Activated T-cell treated with anti-CD3 and anti-CD28 coated beads, Interleukin-2, amount 50 U/mL, for 4 hours (primary cell): ENCODE measurements around the gene UBE2S. TPM values are rescaled to one million over a fixed set of nuclear protein-coding genes. Genes with fewer than 3 reads are reported as not detected.

Source experiments
- ATAC-seq, 2 donors: fragments of 200-7000 bp; cut with Tn5 transposase; one replicate each; pipeline ENCODE4 v1.10.0; 2021
- DNase-seq: peaks from one replicate; pipeline ENCODE4 v3.0.0-alpha.2; 2020
- H3K27me3 Mint-ChIP-seq: one replicate; pipeline ENCODE4 v1.8.0; 2021; ENCODE audit warnings: low read depth, mixed read lengths
- H3K36me3 Mint-ChIP-seq: one replicate; pipeline ENCODE4 v1.8.0; 2022; ENCODE audit warnings: mixed read lengths; ENCODE audit not compliant: insufficient read depth
- H3K4me1 Mint-ChIP-seq: one replicate; pipeline ENCODE4 v1.8.0; 2021; ENCODE audit warnings: low read depth, mixed read lengths
- H3K4me3 Mint-ChIP-seq: one replicate; pipeline ENCODE4 v1.8.0; 2021; ENCODE audit warnings: mild to moderate bottlenecking, moderate library complexity, mixed read lengths
- H3K9me3 Mint-ChIP-seq: one replicate; pipeline ENCODE4 v1.8.0; 2021; ENCODE audit warnings: mixed read lengths
- total RNA-seq, 3 donors: library from RNA; stranded (reverse); gene quantifications; one replicate each; pipeline ENCODE4 v1.2.1, GENCODE V29; 2021

UBE2S gene
- total RNA-seq, 3 donors from 2014 or later = 226 to 281 (median 237) TPM

DNA sequence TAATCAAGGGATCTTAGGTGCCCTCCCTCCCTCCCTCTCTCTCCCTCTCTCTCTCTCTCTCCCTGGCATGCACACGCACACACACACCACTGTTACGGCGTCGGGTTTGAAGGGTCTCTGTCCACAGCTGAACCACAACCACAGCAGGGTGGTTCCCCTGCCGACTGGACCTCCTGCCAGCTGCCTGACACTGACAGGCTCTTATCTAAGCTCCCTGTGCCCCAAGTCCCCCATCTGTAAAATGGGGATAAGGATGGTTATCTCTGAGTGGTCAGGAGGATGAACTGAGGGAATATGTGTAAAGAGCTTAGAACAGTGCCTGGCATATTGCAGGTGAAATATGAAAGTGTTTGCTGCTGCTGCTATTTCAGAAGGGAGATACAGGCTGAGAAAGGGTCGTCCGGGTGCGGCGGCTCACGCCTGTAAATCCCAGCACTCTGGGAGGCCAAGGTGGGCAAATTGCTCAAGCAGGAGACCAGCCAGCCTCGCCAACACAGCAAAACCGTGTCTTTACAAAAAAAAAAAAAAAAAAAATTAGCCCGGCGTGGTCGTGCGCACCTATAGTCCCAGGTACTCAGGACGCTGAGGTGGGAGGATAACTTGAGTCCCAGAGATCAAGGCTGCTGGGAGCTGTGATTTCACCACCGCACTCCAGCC is 36.4 kb upstream of the UBE2S start:
- Mint-ChIP-seq H3K36me3 (no peaks in the 10 kb centered on the region), H3K27me3 (peaks cover 59% of the 10 kb centered on the region), H3K9me3 (no peaks in the 10 kb centered on the region), H3K4me1 (peaks cover 22% of the 10 kb centered on the region), H3K4me3 (no peak overlapping the region)
- DNase-seq (no peak), ATAC-seq (no peak)

DNA sequence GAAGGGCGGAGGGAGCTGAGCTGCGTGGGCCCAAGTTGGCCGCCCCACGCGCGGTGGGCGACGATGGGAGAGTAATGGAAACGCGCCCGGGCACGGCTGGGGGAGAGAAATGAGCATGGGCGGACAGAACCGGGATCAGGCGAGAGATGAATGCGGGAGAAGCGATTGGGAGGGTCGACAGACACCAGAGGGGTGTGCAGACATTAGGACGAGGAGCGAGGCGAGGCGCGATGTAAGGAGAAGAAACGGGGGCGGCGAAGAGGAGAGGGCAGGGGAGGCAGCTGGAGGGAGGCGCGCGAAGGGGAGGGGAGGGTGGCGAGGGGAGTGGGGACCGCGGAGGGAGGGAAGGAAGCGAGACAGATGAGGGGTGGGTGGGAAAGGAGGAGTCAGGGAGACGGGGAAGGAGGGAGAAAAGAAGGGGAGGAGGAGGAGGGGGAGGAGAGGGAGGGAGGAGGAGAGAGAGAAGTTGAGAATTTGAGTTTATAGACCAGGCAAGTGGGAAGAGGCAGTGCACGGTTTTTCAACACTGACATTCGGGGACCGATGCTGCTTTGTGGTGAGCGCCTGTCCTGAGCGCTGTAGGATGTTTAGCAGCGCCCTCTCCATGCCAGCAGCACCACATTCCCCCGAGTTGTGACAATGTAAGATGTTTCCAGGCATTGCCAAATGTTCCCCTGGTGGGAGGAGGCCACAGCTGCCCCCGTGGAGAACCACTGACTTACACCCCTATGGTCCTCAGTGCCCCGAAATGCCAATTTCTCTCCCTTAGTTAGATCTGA is 35.6 kb upstream of the UBE2S start, which contains the start of gene SHISA7:
Gene SHISA7 (minus strand): TSS at position 256 of the 779 bp plus-strand sequence. CDS start 437 bp downstream, outside the sequence.
- Mint-ChIP-seq H3K27me3 (peaks cover 67% of the 10 kb centered on the region), H3K9me3 (no peaks in the 10 kb centered on the region), H3K36me3 (no peaks in the 10 kb centered on the region), H3K4me1 (peaks cover 22% of the 10 kb centered on the region), H3K4me3 (peak within 1 kb of the TSS; percentile 26)
- ATAC-seq = no peak
- no peak for DNase-seq

DNA sequence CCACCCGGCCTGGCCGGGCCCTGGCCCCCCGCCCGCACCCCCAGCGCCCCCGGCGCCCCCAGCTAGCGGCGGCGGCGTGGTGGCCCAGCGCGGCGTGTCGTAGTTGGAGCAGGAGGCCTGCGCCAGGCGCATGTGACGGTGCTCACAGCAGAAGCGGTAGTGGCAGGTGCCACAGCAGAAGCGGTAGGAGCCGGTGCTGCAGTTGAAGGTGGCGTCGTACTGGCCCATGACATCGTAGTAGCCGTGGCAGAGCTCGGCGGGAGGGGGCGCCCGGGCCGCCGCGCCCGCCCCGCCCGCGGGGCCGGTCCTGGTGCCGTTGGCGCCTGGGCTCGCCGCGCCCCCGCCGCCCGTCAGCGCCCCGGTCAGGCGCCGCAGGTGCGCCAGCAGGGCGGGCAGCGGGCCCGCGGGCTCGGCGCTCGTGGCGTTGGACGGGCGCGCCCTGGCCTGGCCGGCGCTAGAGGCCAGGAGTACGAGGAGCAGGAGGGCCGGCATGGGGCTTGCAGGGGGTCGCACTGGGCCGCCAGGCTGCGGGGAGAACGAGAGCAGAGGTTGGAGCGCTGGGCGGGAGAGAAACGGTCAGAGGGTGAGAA is 34.9 kb upstream of the UBE2S start:
- no peaks in the 10 kb centered on the region for H3K36me3 Mint-ChIP-seq
- H3K4me3 Mint-ChIP-seq = no peak overlapping the region
- DNase-seq = no peak
- peak; percentile 53 to 55 for ATAC-seq
- peaks cover 22% of the 10 kb centered on the region for H3K4me1 Mint-ChIP-seq
- H3K9me3 Mint-ChIP-seq = no peaks in the 10 kb centered on the region
- peaks cover 71% of the 10 kb centered on the region for H3K27me3 Mint-ChIP-seq

DNA sequence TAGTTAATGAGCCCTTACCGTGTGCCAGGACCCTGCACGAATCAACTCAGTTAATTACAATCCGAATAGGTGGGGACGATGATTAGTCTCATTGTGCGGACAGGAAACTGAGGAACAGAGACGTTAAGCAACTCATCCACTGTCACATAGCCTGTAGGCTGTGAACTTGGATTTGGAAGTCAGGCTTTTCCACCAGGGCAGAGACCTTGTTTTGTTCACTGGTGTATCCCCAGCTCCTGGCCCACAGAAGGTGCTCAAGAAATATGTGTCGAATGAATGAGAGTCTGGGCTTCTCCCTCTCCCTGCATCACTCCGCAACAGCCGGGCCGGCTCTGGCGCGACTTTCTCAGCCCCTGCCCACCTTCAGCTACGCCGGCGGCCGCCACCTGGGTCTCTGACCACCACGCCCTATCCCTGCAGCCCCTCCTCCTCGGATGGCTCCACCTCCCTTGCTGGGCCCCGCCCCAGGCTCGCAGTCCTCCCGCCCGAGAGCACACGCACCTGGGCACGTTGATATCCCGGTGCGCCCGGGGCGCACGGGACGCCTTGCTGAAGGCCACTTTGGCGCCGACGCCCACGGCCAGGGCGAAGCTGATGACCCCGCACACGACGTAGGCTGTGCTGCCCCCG is 34.2 kb upstream of the UBE2S start:
- DNase-seq (no peak), ATAC-seq (peak; percentile 34 to 45)
- no peaks in the 10 kb centered on the region for H3K36me3 Mint-ChIP-seq
- H3K4me3 Mint-ChIP-seq = peak overlapping the region; percentile 7
- H3K9me3 Mint-ChIP-seq = no peaks in the 10 kb centered on the region
- peaks cover 22% of the 10 kb centered on the region for H3K4me1 Mint-ChIP-seq
- peaks cover 77% of the 10 kb centered on the region for H3K27me3 Mint-ChIP-seq

DNA sequence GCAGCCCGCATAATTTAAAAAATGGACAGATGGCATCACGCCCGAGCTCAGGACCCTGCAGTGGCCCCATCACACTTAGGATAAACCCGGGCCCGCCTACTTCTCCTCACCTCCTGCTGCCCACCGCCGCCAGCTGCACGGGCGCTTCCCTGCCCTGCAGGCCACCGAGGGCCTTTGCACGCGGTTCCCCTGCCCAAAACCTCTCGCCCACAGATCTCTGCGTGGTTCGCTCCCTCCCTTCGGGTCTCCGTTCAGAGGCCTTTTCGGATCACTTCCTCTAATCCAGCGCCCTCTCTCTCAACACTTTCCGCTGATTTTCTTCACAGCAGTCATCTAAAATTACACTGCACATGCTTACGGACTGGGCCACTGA is 33.7 kb upstream of the UBE2S start:
- peaks cover 80% of the 10 kb centered on the region for H3K27me3 Mint-ChIP-seq
- peak overlapping the region; percentile 7 for H3K4me3 Mint-ChIP-seq
- no peak for ATAC-seq

DNA sequence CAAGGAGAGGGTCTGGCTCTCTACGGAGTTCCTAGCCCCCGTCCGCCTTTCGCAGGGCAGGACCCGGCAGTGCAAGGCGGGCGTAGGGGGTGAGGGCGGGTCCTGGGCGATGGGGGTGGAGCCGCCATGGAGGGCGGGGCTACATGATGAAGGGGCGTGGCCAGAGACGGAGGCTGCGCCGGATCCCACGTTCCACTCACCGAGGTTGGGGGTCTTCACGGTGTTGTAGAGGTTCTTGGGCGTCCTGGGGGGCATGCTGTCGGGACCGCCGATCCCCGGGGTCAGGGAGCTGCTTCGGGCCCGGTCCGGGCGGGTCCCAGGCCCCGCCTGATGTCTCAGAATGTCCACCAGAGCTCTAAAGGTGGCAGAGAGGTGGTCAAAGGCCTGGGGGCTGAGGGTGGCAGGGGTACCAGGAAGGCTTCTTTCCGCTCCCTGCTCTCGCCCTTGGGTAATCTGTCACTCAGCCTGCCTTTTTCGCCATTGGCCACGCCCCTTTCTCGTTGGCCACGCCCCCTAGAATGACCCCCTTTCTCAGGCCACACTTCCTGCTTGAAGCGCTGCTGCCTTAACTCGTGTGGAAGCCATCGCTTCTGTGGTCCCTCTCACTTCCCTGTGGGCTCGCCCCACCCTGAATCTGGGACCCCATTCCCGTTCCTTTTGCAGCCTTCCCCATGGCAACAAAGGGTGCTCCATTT is 33.0 kb upstream of the UBE2S start:
- Mint-ChIP-seq H3K9me3 (no peaks in the 10 kb centered on the region), H3K4me3 (peak overlapping the region; percentile 0), H3K4me1 (peaks cover 22% of the 10 kb centered on the region), H3K27me3 (peaks cover 74% of the 10 kb centered on the region), H3K36me3 (no peaks in the 10 kb centered on the region)
- DNase-seq (no peak), ATAC-seq (no peak)

More for the DNA sequence above, 33.7 kb upstream of the UBE2S start:
- Mint-ChIP-seq H3K4me1 (peaks cover 22% of the 10 kb centered on the region), H3K9me3 (no peaks in the 10 kb centered on the region), H3K36me3 (no peaks in the 10 kb centered on the region)
- no peak for DNase-seq

DNA sequence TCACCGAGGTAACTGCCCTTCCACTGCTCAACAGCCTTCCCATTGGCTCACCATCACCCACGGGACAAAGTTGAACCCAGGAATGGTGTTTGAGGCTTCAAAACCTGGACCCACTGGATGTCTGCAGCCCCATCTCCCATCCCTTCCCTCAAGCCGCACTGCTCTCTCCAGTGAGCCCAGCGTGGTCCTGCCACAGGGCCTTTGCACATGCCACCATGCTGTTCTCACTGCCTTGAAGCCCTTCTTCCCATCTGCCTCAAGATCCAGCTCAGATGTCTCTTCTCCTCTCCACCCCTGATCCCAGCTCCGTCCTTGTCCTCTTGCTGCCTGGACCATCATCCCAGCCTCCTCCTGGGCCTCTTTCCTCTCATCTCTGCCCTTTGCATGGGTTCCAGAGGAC is 31.5 kb upstream of the UBE2S start:
- Mint-ChIP-seq H3K36me3 (no peaks in the 10 kb centered on the region), H3K9me3 (no peaks in the 10 kb centered on the region), H3K4me1 (peaks cover 22% of the 10 kb centered on the region), H3K4me3 (no peak overlapping the region), H3K27me3 (peaks cover 60% of the 10 kb centered on the region)
- no peak for ATAC-seq
- no peak for DNase-seq

DNA sequence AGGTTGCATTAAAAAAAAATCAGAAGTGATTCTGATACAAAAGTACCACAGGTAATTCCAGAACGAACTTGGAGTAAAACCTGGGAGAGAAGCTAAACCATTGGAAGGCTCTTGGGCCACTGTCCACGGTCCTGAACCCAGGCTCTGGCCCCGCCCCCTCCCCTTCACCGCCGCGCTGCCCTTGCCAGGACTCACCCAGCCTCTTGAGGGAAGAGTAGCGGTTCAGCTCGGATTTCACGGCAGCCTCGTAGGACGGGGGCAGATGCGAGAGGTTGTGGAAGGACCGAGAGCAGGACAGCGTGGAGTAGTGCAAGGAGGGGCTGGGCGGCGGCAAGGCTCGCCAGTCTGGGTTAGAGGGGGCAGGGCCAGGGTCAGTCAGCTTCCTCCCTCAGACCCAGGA is 29.8 kb upstream of the UBE2S start:
- Mint-ChIP-seq H3K4me1 (peaks cover 15% of the 10 kb centered on the region), H3K4me3 (no peak overlapping the region), H3K27me3 (peaks cover 53% of the 10 kb centered on the region), H3K9me3 (no peaks in the 10 kb centered on the region), H3K36me3 (no peaks in the 10 kb centered on the region)
- no peak for DNase-seq
- no peak for ATAC-seq

DNA sequence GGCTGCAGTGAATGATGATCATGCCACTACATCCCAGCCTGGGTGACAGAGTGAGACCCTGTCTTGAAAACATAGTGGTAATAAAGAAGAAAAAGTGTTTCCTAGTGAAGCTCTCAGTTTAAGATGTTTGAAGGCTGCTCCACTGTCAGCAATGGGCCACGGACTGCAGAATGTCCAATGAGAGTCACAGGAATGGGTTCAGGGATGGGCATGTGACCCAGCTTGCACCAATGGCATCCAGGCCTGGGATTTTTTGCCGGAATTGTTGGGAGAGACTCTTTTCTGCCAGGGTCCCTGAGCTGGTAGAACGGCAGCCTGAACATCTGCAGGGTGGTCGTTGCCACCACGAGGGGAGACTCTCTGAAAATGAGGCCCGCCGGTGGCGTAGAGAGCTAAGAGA is 29.3 kb upstream of the UBE2S start:
- H3K4me1 Mint-ChIP-seq = peaks cover 12% of the 10 kb centered on the region
- peaks cover 57% of the 10 kb centered on the region for H3K27me3 Mint-ChIP-seq

DNA sequence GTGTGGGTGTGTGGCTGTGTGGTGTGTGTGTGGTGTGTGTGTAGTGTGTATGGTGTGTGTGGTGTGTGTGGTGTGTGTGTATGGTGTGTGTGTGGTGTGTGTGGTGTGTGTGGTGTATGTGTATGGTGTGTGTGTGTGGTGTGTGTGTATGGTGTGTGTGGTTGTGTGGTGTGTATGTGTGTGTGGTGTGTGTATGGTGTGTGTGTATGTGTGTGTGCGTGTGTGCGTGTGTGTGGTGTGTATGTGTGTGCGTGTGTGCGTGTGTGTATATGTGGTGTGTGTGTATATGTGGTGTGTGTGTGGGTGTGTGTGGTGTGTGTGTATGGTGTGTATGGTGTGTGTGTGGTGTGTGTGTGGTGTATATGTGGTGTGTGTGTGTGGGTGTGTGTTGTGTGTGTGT is 27.4 kb upstream of the UBE2S start:
- Mint-ChIP-seq H3K36me3 (no peaks in the 10 kb centered on the region), H3K9me3 (no peaks in the 10 kb centered on the region), H3K4me1 (no peaks in the 10 kb centered on the region), H3K27me3 (peaks cover 56% of the 10 kb centered on the region), H3K4me3 (no peak overlapping the region)
- DNase-seq (no peak), ATAC-seq (no peak)

More for the DNA sequence above, 29.3 kb upstream of the UBE2S start:
- ATAC-seq = no peak
- no peak for DNase-seq
- Mint-ChIP-seq H3K36me3 (no peaks in the 10 kb centered on the region), H3K9me3 (no peaks in the 10 kb centered on the region), H3K4me3 (no peak overlapping the region)

DNA sequence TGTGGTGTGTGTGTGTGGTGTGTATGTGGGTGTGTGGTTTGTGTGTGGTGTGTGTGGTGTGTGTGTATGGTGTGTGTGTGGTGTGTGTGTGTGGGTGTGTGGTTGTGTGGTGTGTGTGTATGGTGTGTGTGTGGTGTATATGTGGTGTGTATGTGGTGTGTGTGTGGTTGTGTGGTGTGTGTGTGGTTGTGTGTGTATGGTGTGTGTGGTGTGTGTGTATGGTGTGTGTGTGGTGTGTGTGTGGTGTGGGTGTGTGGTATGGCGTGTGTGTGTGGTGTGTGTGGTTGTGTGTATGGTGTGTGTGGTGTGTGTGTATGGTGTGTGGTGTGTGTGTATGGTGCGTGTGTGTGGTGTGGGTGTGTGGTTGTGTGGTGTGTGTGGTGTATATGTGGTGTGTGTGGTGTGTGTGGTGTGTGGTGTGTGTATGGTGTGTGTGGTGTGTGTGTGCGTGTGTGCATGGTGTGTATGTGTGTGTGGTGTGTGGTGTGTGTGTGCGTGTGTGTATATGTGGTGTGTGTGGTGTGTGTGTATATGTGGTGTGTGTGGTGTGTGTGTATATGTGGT is 26.9 kb upstream of the UBE2S start:
- ATAC-seq = no peak
- Mint-ChIP-seq H3K27me3 (peaks cover 56% of the 10 kb centered on the region), H3K4me1 (no peaks in the 10 kb centered on the region)

DNA sequence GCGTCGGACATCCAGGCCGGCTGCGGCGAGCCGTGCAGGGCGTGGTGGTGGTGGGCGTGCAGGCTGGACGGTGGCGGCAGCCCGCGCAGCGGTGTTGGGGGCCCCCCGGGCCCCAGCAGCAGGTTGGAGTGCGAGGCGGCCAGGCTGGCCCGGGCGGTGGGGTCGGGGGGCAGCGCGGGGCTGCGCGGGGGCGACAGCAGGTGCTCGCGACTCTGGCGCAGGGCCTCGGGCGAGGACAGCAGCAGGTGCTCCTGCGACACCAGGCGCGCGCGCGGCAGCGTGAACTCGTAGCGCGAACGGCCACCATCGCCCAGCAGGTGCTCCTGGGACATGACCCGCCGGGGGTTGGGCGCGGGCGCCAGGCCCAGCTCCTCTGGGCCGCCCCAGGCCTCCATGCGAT is 25.7 kb upstream of the UBE2S start:
- DNase-seq = no peak
- Mint-ChIP-seq H3K4me3 (no peak overlapping the region), H3K9me3 (no peaks in the 10 kb centered on the region), H3K36me3 (no peaks in the 10 kb centered on the region), H3K27me3 (peaks cover 53% of the 10 kb centered on the region), H3K4me1 (no peaks in the 10 kb centered on the region)
- ATAC-seq = no peak

More for the DNA sequence above, 26.9 kb upstream of the UBE2S start:
- no peaks in the 10 kb centered on the region for H3K36me3 Mint-ChIP-seq
- DNase-seq = no peak
- no peak overlapping the region for H3K4me3 Mint-ChIP-seq
- no peaks in the 10 kb centered on the region for H3K9me3 Mint-ChIP-seq

DNA sequence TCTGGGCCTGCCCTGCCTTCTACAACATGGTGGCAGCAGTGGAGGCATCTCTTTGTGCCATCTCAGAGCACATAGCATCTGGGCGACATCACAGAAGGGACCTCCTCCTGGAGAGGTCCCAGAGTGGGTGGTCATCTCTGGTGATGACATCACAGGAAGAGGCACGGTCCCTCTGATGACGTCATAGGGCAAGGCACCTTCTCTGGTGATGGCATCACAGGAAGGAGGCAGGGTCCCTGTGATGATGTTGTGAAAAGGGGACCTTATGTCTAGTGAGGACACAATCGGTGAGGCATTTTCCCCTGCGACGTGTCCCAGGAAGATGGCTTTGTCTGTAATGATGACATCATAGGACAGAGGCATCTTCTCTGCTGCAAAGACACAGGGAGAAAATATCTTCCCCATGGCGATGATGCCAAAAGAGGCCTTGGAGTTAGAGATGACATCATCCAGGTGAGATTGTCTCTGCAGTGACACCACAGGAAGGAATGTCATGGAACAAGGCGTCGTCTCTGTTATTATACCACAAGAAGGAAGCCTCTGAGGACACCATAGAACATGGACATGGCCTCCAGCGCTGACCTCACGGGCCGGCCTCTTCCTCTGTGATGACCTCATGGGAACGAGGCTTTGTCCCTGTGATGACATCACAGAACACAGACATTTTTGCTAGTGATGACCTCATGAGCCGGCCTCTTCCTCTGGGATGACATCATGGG is 24.8 kb upstream of the UBE2S start:
- DNase-seq (no peak), ATAC-seq (no peak)
- H3K9me3 Mint-ChIP-seq = no peaks in the 10 kb centered on the region
- no peaks in the 10 kb centered on the region for H3K4me1 Mint-ChIP-seq
- peaks cover 50% of the 10 kb centered on the region for H3K27me3 Mint-ChIP-seq
- H3K4me3 Mint-ChIP-seq = no peak overlapping the region
- H3K36me3 Mint-ChIP-seq = no peaks in the 10 kb centered on the region
